NK-92 treated with Interleukin-12 subunit alpha and Interleukin-12 subunit beta, amount 100 ng/mL, for 24 hours (cell line): ENCODE data around the gene GDF2.

Experiments used
- DNase-seq: peaks from one replicate; lab custom pipeline; 2025; lab: John Stamatoyannopoulos, UW

The GDF2 gene

DNA sequence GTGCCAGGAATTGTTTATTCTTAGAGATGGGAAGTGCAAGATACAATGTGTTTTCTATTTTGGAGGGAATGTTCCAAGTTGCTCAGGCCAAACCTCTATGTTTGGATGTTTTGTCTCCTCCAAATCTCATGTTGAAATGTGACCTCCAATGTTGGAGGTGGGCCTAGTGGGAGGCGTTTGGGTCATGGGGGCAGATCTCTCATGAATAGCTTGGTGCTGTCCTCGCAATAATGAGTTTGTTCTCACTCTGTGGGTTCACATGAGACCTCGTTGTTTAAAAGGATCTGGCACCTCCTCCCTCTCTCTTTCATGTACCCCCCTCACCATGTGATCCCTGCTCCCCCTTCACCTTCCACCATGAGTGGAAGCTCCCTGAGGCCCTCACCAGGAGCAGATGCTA lies 30.6 kb upstream of the GDF2 start:
- no peak for DNase-seq

GRCh38 chr10:47294057-47294456 lies 28.2 kb upstream of the GDF2 start:
- DNase-seq = no peak

GRCh38 chr10:47294501-47294900 lies 27.8 kb upstream of the GDF2 start:
- no peak for DNase-seq

DNA sequence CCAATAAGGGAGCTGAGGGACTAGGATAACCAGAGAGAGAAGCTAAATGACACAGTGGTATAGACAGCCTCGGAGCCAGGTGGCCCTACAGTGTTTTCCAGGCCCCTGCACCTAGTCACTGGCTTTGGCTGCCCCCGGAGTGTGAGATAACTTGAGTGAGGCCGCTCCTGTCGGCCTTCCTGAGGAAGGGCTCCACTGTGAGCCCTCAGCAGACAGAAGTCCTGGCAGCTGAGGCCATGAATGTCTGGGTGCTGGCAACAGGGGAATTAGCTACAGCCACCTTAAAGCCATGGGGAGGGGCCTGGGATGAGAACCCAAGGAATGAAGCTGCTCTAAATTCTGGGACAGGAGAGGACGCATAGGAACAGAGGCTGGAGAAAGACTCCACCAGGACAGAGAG lies 26.8 kb upstream of the GDF2 start:
- no peak for DNase-seq

- no peak for DNase-seq
These were observed 25.9 kb upstream of the GDF2 start for GRCh38 chr10:47296156-47296894.

GRCh38 chr10:47296941-47297340 lies 25.3 kb upstream of the GDF2 start:
- DNase-seq = no peak

- no peak for DNase-seq
These were observed 24.3 kb upstream of the GDF2 start for GRCh38 chr10:47297866-47298540.

GRCh38 chr10:47298715-47299114 lies 23.5 kb upstream of the GDF2 start:
- DNase-seq = no peak

GRCh38 chr10:47299611-47300428 lies 22.4 kb upstream of the GDF2 start, which contains the start of gene GDF10:
Gene GDF10, plus strand, starts transcription at chr10:47300197. Its CDS starts 455 bp downstream, at chr10:47300652.
- no peak for DNase-seq

- DNase-seq = no peak
These were observed 21.8 kb upstream of the GDF2 start for GRCh38 chr10:47300429-47300931.

- DNase-seq = no peak
These were observed 20.4 kb upstream of the GDF2 start for GRCh38 chr10:47301833-47302232.

DNA sequence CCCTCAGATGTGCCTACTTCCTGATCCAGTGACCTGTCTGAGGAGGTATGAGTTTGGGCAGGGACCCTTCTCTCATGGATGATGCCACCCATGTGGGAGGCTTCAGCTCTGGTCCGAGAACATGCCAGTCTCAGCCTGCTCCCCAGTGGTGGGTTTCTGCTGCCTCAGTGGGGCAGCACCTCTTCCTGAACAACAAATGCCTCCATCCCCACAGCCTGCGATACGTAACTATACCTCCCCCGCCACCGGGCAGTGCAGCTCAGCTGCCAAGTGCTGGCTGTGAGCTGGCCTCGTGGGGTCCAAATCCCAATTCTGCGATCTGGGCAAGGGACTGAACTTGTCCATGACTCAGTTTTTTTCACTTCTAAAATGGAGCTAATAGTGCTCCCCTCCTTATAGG lies 19.1 kb upstream of the GDF2 start:
- no peak for DNase-seq

DNA sequence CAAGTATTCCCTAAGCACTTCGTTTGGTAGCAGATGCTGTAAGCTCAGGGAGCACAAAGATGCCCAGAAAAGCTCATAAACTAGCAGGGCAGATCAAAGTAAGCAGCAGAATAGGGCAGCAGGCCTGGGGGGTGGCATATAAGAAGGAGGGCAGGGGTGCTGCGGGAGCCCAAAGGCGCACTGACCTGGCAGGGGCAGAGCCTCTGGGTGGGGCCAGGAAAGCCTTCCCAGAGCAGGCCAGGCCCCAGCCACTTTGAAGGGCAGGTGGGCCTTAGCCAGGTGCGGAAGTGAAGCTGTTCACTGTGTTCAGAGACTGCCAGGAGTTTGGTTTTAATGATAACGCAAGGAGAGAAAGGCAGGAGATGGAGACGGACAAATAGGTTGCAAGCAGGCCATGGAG lies 18.4 kb upstream of the GDF2 start:
- no peak for DNase-seq

DNA sequence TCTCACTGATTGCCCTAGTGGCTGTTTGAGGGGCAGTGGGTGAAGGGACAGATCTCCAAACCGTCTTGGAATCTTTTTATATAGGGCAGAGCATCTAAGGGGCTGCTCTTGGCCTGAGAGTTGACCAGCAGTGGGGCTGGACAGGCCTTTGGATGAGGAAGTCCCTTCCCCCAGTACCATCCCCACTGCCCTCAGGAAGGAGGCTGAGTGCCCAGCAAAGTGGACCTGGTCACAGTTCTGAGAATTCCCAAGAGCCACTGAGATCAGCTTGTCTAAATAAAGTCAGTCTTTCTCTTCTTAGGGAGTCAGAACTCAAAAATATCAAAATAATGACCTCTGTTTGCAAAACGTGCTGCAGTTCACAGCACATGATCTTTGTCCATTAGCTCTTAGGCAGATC lies 16.7 kb upstream of the GDF2 start:
- DNase-seq = no peak

DNA sequence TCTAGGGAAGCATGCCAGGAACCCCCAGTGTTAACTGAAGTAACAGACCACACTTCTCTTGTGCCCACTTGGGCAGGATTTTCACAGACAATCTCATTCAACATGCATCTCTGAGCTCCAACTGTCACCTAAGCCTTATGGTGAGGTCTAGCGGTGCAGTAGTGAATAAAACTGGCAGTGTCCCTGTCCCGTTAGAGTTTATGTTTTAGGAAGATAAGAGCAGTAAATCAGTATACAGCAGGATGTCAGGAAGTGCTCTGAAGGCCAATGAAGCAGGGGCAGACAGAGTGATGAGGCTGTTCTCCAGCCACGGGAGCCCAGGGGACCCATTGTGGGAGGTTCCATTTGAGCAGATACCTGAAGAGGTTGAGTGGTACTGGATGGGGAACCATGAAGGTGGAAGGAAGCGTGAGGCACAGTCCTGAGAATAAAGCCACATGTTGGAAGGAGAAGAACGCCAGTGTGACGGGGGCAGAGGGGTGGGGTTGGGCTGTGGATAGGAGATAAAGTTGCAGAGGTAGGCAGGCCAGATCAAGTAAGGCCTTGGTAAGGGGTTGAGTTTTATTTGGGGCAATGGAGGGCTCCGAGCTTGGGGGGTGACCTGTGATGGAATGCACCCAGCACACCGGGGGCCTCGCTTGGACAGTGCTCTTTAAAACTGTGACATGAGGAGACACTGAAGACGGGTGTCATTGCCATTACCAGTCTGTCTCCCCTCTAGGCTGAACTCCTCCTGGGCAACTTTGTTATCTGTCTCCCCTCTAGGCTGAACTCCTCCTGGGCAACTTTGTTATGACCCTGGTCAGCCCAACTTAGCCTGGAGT lies 15.7 kb upstream of the GDF2 start:
- DNase-seq = no peak

DNA sequence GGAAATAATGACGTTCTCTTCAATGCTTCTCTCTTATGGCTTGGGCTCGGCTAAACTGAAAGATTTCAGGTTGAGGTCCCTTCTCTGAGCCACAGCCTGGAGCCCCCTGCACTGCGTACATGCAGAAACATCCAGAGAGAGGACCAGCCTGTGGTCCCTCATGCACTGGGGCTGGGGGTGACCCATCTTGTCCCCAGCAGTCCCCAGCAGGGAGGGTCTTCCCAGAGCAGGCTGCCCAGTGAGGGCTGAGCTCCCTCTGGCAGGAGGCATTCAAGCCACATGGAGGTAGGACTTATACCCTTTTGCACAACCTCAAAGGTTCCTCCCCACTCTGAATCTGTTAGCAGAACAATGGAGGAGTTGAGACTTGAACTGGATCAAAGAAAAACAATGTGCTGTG lies 14.9 kb upstream of the GDF2 start:
- no peak for DNase-seq

DNA sequence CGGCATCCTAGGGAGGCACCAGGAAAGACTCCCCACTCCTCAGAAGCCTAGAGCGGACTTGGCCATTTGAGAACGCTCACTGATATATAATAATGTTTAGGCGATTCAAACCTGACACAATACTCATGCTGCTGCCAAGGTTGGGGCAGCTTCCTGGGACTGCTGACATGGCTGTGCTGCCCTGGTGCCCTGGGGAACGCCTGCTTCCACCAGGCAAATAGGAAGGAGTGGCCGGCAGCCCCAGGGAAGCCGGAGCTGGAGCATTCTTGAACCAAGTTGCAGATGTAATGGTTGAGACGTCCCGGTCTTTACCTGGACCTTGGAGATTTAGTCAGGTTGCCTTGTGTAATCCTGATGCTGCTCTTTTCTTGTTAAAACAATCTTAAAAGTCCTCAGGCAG lies 13.5 kb upstream of the GDF2 start:
- no peak for DNase-seq

- no peak for DNase-seq
These were observed 12.7 kb upstream of the GDF2 start for GRCh38 chr10:47309408-47310089.

DNA sequence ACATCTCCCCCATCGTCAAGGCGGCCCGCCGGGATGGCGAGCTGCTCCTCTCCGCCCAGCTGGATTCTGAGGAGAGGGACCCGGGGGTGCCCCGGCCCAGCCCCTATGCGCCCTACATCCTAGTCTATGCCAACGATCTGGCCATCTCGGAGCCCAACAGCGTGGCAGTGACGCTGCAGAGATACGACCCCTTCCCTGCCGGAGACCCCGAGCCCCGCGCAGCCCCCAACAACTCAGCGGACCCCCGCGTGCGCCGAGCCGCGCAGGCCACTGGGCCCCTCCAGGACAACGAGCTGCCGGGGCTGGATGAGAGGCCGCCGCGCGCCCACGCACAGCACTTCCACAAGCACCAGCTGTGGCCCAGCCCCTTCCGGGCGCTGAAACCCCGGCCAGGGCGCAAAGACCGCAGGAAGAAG lies 12.2 kb upstream of the GDF2 start:
- DNase-seq = no peak

DNA sequence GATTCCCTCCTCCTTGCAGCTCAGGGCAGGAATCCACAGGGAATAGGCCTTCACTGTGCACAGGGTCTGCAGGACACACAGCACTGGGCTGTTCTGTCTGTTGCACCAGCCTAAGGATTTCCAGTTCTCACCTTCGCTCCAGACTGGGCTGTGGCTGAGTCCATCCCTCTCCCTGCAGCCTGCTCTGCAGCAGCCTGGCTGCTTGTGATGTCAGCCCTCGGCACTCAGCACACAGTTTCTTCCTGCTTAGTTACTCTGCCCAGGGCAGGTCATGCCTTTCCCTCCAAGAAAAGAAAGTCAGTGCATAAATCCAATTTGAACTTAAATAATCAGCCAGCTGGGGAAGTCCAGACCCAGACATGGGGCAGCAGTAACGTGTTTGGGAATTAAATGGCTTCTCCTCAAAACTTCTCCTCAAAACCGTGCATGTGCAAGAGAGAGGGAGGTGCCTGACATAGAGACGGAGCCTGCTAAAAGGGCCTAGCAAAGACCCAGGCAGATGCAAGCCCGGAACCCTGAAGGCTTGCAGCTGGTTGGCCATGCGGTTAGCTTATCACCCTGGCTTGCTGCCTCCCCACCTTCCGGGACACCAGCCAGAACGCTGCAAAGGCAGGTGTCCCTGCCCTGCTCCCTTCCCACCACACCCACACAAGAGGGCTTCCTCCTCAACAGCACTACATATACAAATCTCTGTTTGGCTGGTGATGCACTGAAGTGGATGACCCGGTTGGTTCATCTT lies 10.9 kb upstream of the GDF2 start:
- no peak for DNase-seq
